OCI-LY1 (cell line): Measurements from ENCODE around the gene GGA2.

Experiments
- CTCF ChIP-seq: fragments of 200-600 bp; sonication (generic), shearing (Covaris generic); IDR thresholded peaks from 2 replicates; pipeline ENCODE4 v1.5.1; 2017; ENCODE audit warnings: mild to moderate bottlenecking, antibody characterized with exemption, low read length, moderate library complexity, mixed read lengths
- EZH2 ChIP-seq: fragments of 200-600 bp; sonication (generic), shearing (Covaris generic); IDR thresholded peaks from 2 replicates; pipeline ENCODE4 v1.8.0; 2017; ENCODE audit warnings: borderline replicate concordance, mixed run types, mild to moderate bottlenecking, antibody characterized with exemption, low read length, moderate library complexity, mixed read lengths

GRCh38 chr16:23521965-23522364 lies 11.7 kb upstream of the GGA2 start:
- no peak for TF ChIP-seq CTCF
- no peak for TF ChIP-seq EZH2
